ENCODE results near the gene PLAC8.
"Not testable (repeated sequence)": the region's sequence is repeated elsewhere in the genome, so short reads cannot be mapped to it uniquely, and the experiment has no call there.

Gene PLAC8

GRCh38 chr4:83062739-83063138, 51.8 kb downstream of the PLAC8 start (continued):
- TF ChIP-seq ZNF639 (tag by site-specific recombination; IDR thresholded peaks at IDR 0.05) (no peak), ZNF362 (tag by site-specific recombination; IDR thresholded peaks at IDR 0.05) (no peak), PRDM4 (tag by site-specific recombination; IDR thresholded peaks at IDR 0.05) (no peak), ZEB2 (tag by site-specific recombination; IDR thresholded peaks at IDR 0.05) (no peak), SETDB1 (IDR thresholded peaks at IDR 0.05; ENCODE audit: insufficient read length, low read length) (peak; percentile 39), OVOL3 (tag by site-specific recombination; IDR thresholded peaks at IDR 0.05) (no peak), ZSCAN5A (tag by site-specific recombination; IDR thresholded peaks at IDR 0.05) (no peak), ZNF692 (tag by site-specific recombination; IDR thresholded peaks at IDR 0.05) (no peak)

- POLR2A ChIA-PET = no interaction called here
- Histone ChIP-seq H3K4me1 (ENCODE audit: control insufficient read depth, insufficient read depth, low read length) (no peaks in the 10 kb centered on the region), H3K27ac (ENCODE audit: extremely low read depth, low read depth, low read length) (no peak overlapping the region), H3K36me3 (ENCODE audit: control insufficient read depth in 2 of 2, insufficient read depth in 1 of 2, low read length in 2 of 2) (peaks cover 10 to 60% of the 10 kb centered on the region in 2 experiments; a peak in 2 of 3 replicates), H3K9me3 (ENCODE audit: control insufficient read depth, insufficient read depth, low read depth, low read length) (no peaks in the 10 kb centered on the region), H3K4me3 (ENCODE audit: low read depth, low read length) (no peak overlapping the region)
- CTCF ChIA-PET = interaction anchor here (0.6 to 1.5 kb wide), 3 partner anchors 100 to 206 kb away, joined by 3 to 5 read pairs (median 3); no protein-coding TSS in a partner anchor
- TF ChIP-seq ZNF654 (tag by site-specific recombination; IDR thresholded peaks at IDR 0.05; ENCODE audit: low read depth) (peak; percentile 35), ZNF148 (tag by site-specific recombination; IDR thresholded peaks at IDR 0.05; ENCODE audit: borderline replicate concordance) (no peak)
Measured at GRCh38 chr4:83054928-83055327, 59.6 kb downstream of the PLAC8 start.

- CTCF ChIA-PET; H3K9me3 ChIP-seq (ENCODE audit: control insufficient read depth, insufficient read depth, low read depth, low read length); H3K4me1 ChIP-seq (ENCODE audit: control insufficient read depth, insufficient read depth, low read length); H3K27ac ChIP-seq (ENCODE audit: extremely low read depth, low read depth, low read length); H3K4me3 ChIP-seq (ENCODE audit: low read depth, low read length); POLR2A ChIA-PET: not testable (repeated sequence)
- TF ChIP-seq ZNF335 (tag by site-specific recombination; conservative IDR thresholded peaks at IDR 0.05) (peak; percentile 40; the same call in 1 of the 2 replicates), ATF2 (tag by site-specific recombination; IDR thresholded peaks at IDR 0.05; ENCODE audit: low read depth) (peak; percentile 71)
- H3K36me3 ChIP-seq (ENCODE audit: control insufficient read depth in 2 of 2, insufficient read depth in 1 of 2, low read length in 2 of 2) = peaks cover 3 to 40% of the 10 kb centered on the region in 2 experiments; a peak in 2 of 3 replicates
Measured at GRCh38 chr4:83048781-83049180, 65.7 kb downstream of the PLAC8 start.

All from HEK293 (cell line).